Right lobe of liver (tissue), 6 donors: ENCODE results near the gene RGS14. TPM values are rescaled to one million over a fixed set of nuclear protein-coding genes. Genes with fewer than 3 reads are reported as not detected.
"Not testable (repeated sequence)": the region's sequence is repeated elsewhere in the genome, so short reads cannot be mapped to it uniquely, and the experiment has no call there.

Source experiments
- ATAC-seq, 4 donors: fragments of 200-7000 bp; cut with Tn5 transposase; one replicate each; pipeline ENCODE4 v1.9.1; 2020; ENCODE audit warnings: mild to moderate bottlenecking in 4 of 4, moderate library complexity in 4 of 4
- DNase-seq, 3 donors: peaks; one replicate each; pipeline ENCODE4 v3.0.0-alpha.2; 2020
- H3K27ac ChIP-seq, 3 donors: fragments of 200-600 bp; one replicate each; pipeline ENCODE4 v1.8.0; 2022
- H3K27me3 ChIP-seq, 2 donors: fragments of 200-600 bp; one replicate each; pipeline ENCODE4 v1.8.0; 2022
- H3K36me3 ChIP-seq, 4 donors: fragments of 200-600 bp; sonication (generic) in 1 of 4; one replicate each; pipeline versions ENCODE4 v1.5.1 to v1.8.0; 2017 to 2022; ENCODE audit warnings: control low read depth in 1 of 4
- H3K4me1 ChIP-seq, 4 donors: fragments of 200-600 bp; sonication (generic) in 1 of 4; one replicate each; pipeline versions ENCODE4 v1.5.1 to v1.8.0; 2017 to 2022; ENCODE audit warnings: control low read depth in 1 of 4
- H3K4me3 ChIP-seq, 3 donors: fragments of 200-600 bp; one replicate each; pipeline ENCODE4 v1.8.0; 2022
- H3K9me3 ChIP-seq, 4 donors: fragments of 200-600 bp; sonication (generic) in 1 of 4; one replicate each; pipeline versions ENCODE4 v1.5.1 to v1.8.0; 2017 to 2022; ENCODE audit warnings: control low read depth in 1 of 4
- POLR2A ChIP-seq: fragments of 450-650 bp; IDR thresholded peaks from one replicate; pipeline ENCODE4 v1.6.1; 2017; ENCODE audit warnings: antibody characterized with exemption, mild to moderate bottlenecking
- WGBS: methylation state at CpG from one replicate; pipeline ENCODE4 v1.1.6; 2018; ENCODE audit warnings: low coverage, low lambda C conversion rate; ENCODE audit not compliant: insufficient coverage; ENCODE audit errors: missing lambda C conversion rate; 5-methylcytosine and 5-hydroxymethylcytosine counted together
- intact Hi-C, 2 donors: fragments of 100-400 bp; cut with DNase I; formaldehyde crosslinking; loops; one replicate each; pipeline versions ENCODE4 v1.11.2 to v1.14.1; 2022
- total RNA-seq, 6 experiments: library from RNA; depleted of rRNA in 2 of 6; stranded (reverse); fragments of >200 nt in 2 of 6; fragmentation: NEBNext Ultra II Directional in 3 of 6; extraction: Animal tissue kit (Norgen Biotek cat#: 25700) in 3 of 6; gene quantifications; one replicate each; pipeline versions ENCODE4 v1.1.0 to v1.2.4, GENCODE V29; 2016 to 2023
- TF ChIP-seq, protein P1 (sequence below), 4 donors: fragments of 200-600 bp in 3 of 4; fragments of 450-650 bp in 1 of 4; IDR thresholded peaks; one replicate each; pipeline versions ENCODE4 v1.5.1 to v1.8.0; 2016 to 2022; ENCODE audit warnings: antibody characterized with exemption in 4 of 4, mild to moderate bottlenecking in 2 of 4
- donor health status: DM: no; HTN: yes; CAD: no.
- donor health status: DM: no; HTN: no; CAD: no.
- donor health status: DM: no; HTN: no; CAD: no.
- donor health status: DM: no; HTN: yes; CAD: no.
- donor health status: DM: no; HTN: yes; CAD: no.

RGS14 gene
- total RNA-seq, 6 experiments from 2014 or later = 29.2 to 43.1 (median 35.2) TPM

DNA sequence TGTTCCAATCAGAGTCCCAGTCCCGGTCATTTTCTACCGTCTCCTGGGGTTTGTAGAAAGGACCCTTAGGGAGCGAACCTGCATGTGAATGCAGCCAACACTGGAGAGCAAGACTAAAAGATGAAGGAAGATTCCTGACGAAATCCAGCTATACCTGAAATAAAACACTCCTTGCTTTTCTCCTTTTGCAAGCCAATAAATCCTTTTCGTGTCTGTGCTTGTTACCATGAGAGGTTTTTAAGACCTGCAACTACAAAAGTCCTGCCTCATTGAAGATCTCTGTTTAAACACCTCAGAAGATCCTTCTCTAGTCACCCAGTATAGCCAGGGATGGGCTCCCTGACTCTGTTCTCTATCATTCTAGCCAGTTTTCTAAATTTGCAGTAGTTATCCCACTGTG, 16.5 kb downstream of the RGS14 start:
- DNase-seq (no peak), ATAC-seq (no peak)
- TF ChIP-seq POLR2A = no peak
- TF ChIP-seq, protein P1, sequence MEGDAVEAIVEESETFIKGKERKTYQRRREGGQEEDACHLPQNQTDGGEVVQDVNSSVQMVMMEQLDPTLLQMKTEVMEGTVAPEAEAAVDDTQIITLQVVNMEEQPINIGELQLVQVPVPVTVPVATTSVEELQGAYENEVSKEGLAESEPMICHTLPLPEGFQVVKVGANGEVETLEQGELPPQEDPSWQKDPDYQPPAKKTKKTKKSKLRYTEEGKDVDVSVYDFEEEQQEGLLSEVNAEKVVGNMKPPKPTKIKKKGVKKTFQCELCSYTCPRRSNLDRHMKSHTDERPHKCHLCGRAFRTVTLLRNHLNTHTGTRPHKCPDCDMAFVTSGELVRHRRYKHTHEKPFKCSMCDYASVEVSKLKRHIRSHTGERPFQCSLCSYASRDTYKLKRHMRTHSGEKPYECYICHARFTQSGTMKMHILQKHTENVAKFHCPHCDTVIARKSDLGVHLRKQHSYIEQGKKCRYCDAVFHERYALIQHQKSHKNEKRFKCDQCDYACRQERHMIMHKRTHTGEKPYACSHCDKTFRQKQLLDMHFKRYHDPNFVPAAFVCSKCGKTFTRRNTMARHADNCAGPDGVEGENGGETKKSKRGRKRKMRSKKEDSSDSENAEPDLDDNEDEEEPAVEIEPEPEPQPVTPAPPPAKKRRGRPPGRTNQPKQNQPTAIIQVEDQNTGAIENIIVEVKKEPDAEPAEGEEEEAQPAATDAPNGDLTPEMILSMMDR (IDR thresholded peaks at IDR 0.05) = no peak
- Histone ChIP-seq H3K4me3 (no peak overlapping the region), H3K27me3 (no peaks in the 10 kb centered on the region), H3K4me1 (peaks cover 0 to 78% (median 25%) of the 10 kb centered on the region in 4 donors), H3K36me3 (no peaks in the 10 kb centered on the region), H3K27ac (peak overlapping the region in 2 of 3 donors; percentile 94 to 95), H3K9me3 (no peaks in the 10 kb centered on the region)
- intact Hi-C loops = no loop called here
- 35% methylated on average over 5 of the region's 5 CpGs for whole genome bisulfite sequencing

DNA sequence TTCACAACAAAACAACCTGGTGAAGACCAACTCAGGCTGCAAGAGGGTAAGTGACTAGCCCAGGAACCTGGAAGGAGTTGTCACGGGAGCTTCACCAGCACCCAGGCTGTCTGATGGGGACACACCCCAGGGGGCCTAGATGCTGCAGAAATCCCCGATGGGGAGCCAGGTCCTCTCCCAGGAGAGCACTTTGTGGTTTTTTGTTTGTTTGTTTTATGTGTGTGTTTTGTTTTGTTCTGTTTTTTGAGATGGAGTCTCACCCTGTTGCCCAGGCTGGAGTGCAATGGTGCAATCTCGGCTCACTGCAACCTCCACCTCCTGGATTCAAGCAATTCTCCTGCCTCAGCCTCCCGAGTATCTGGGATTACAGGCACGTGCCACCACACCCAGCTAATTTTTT, 17.8 kb downstream of the RGS14 start:
- H3K27me3 ChIP-seq, H3K4me3 ChIP-seq, H3K9me3 ChIP-seq, ATAC-seq, intact Hi-C loops, H3K36me3 ChIP-seq, DNase-seq: not testable (repeated sequence)
- WGBS = 53% methylated on average over 4 of the region's 5 CpGs
- Histone ChIP-seq H3K27ac (peak overlapping the region in 2 of 3 donors; percentile 93 to 94), H3K4me1 (peaks cover 0 to 78% (median 22%) of the 10 kb centered on the region in 4 donors)

DNA sequence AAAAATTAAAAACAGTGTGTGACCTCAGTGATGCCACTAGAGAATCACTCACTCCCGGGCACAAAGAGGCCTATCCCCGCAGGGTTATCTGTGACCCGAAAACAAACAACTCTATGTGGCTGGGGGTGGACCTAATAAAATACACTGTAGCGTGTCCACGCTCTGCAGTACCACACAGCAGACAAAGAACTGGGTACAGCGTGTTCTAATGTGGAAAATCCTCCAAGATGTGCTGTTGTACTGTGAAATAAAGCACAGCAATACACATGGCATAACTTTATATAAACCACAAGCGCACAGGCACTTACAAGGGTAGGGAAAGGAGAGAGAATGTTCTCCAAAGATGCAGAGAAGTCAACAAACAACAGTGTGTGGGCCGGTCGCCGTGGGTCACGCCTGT, 18.4 kb downstream of the RGS14 start:
- DNase-seq = no peak
- H3K27me3 ChIP-seq = no peaks in the 10 kb centered on the region
- no peaks in the 10 kb centered on the region for H3K9me3 ChIP-seq
- intact Hi-C loops = no loop called here
- H3K36me3 ChIP-seq = no peaks in the 10 kb centered on the region
- H3K27ac ChIP-seq = peak overlapping the region in 2 of 3 donors; percentile 93 to 94
- 46% methylated on average over 11 of the region's 11 CpGs for WGBS
- H3K4me1 ChIP-seq = peaks cover 0 to 83% (median 25%) of the 10 kb centered on the region in 4 donors
- H3K4me3 ChIP-seq = no peak overlapping the region
- ATAC-seq = peak in 3 of 4 donors; percentile 3 to 35 (median 12)
- TF ChIP-seq, protein P1 (IDR thresholded peaks at IDR 0.05) = no peak
- TF ChIP-seq POLR2A = no peak

DNA sequence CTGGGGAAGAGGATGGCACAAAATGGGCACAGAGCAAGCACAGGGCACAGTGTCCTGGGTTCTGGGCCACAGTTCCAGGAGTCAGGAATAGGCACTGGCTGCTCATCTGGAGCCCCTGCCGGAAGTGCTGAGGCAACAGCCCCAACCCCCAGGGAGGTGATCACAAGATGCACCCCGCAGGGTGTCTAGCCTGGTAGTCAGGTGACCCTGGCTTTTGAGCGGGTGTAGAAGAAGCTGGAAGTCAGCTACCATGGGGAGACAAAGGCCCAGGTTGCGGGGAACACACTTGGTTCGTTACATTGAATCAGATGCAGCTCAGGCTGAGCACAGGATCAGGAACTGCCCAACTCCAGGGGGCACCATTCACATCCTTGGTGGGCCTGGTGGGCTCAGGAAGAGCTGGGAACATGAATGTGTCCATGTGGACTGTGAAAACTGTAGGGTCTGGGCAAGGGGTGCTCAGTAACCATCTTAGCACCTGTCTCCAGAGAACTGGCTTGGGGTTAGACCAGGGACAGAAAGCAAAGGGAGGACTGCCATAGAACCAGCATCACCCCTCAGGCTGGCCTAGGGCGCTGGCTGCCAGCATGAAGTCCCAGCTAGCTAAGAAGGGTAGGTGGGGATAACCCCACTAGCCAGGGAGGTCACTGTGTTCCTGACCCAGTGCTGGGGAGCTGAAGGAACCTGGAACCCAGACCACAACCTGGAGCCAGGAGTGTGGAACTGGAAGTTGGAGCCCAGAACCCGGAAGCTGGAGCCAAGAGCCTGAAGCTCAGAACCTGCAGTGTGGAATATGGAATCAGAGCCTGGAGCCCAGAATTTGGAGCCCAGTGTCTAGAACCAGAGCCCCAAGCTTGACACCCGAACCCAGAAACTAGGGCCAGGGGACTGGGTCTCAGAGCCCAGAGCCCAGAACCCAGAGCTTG, 20.4 kb downstream of the RGS14 start:
- Histone ChIP-seq H3K27me3 (no peaks in the 10 kb centered on the region), H3K27ac (peak overlapping the region; percentile 91 to 94 (median 93)), H3K36me3 (no peaks in the 10 kb centered on the region), H3K4me3 (peak overlapping the region; percentile 8 to 49 (median 32)), H3K4me1 (peaks cover 0 to 74% (median 25%) of the 10 kb centered on the region in 4 donors), H3K9me3 (no peaks in the 10 kb centered on the region)
- intact Hi-C loops = no loop called here
- peak; percentile 2 to 33 (median 14) for ATAC-seq
- DNase-seq = peak in 1 of 3 donors; percentile 75
- TF ChIP-seq POLR2A = no peak
- TF ChIP-seq, protein P1 (IDR thresholded peaks at IDR 0.05) = no peak
- 38% methylated on average over 4 of the region's 8 CpGs for WGBS
